ENCODE results near the gene MYMK.

MYMK gene

GRCh38 chr9:133518706-133519449 lies 5.9 kb downstream of the MYMK start:
- H3K27me3 ChIP-seq (ENCODE audit: control insufficient read depth in 3 of 3, insufficient read depth in 3 of 3, low read depth in 1 of 3, low read length in 3 of 3) = peaks cover 0 to 16% (median 0%) of the 10 kb centered on the region in 3 experiments
- no peaks in the 10 kb centered on the region for H3K79me1 ChIP-seq (ENCODE audit: low read depth, low read length)
- no peak overlapping the region for H2BK120ac ChIP-seq (ENCODE audit: low read depth, low read length)
- peak overlapping the region; percentile 67 for H2BK15ac ChIP-seq (ENCODE audit: low read length)
- no peaks in the 10 kb centered on the region for H3K9me3 ChIP-seq (replicated peaks in 1 of 2; ENCODE audit: control insufficient read depth in 2 of 2, insufficient read depth in 1 of 2, low read depth in 1 of 2, low read length in 2 of 2)
- H3K18ac ChIP-seq (ENCODE audit: low read length) = peak overlapping the region; percentile 71
- peak overlapping the region; percentile 55 for H3K23ac ChIP-seq (ENCODE audit: low read depth, low read length, poor library complexity)
- WGBS, 2 donors (ENCODE audit: extremely low coverage in 2 of 2, insufficient read length in 2 of 2, insufficient replicate concordance in 1 of 2) = no CpG with 5 or more reads among the region's 27 CpGs
- H2BK12ac ChIP-seq (ENCODE audit: low read length) = no peak overlapping the region
- H2AK5ac ChIP-seq (ENCODE audit: low read depth, low read length) = peak overlapping the region; percentile 56
- no peak overlapping the region for H3K4me3 ChIP-seq (ENCODE audit: low read length in 2 of 2)
- no peak for DNase-seq (ENCODE audit: low spot score)
- H3K4me1 ChIP-seq (ENCODE audit: control insufficient read depth in 2 of 2, insufficient read depth in 1 of 2, low read depth in 1 of 2, low read length in 2 of 2) = peaks cover 0 to 3% of the 10 kb centered on the region in 2 donors
- H4K91ac ChIP-seq (ENCODE audit: low read depth, low read length, poor library complexity) = no peak overlapping the region
- H2BK5ac ChIP-seq (ENCODE audit: low read length) = no peak overlapping the region
- no peak overlapping the region for H3K27ac ChIP-seq (replicated peaks; ENCODE audit: low read length)
- no peaks in the 10 kb centered on the region for H3K36me3 ChIP-seq (replicated peaks in 1 of 2; ENCODE audit: control insufficient read depth in 2 of 2, insufficient read depth in 2 of 2, low read length in 2 of 2)
- H3K4ac ChIP-seq (ENCODE audit: low read length) = peak overlapping the region; percentile 53
- no peak overlapping the region for H2AFZ ChIP-seq (ENCODE audit: low read length)
- H3K9ac ChIP-seq (ENCODE audit: low read depth, low read length, poor library complexity) = no peak overlapping the region
- H3K4me2 ChIP-seq (ENCODE audit: insufficient read depth, low read length, poor library complexity, severe bottlenecking) = no peak overlapping the region
- H3K14ac ChIP-seq (ENCODE audit: low read length) = peak overlapping the region; percentile 56
- H4K8ac ChIP-seq (ENCODE audit: low read depth, low read length) = no peak overlapping the region

- no peak overlapping the region for H4K91ac ChIP-seq (ENCODE audit: low read depth, low read length, poor library complexity)
- no peaks in the 10 kb centered on the region for H3K36me3 ChIP-seq (replicated peaks in 1 of 2; ENCODE audit: control insufficient read depth in 2 of 2, insufficient read depth in 2 of 2, low read length in 2 of 2)
- H3K79me1 ChIP-seq (ENCODE audit: low read depth, low read length) = no peaks in the 10 kb centered on the region
- no peak overlapping the region for H2BK12ac ChIP-seq (ENCODE audit: low read length)
- no peak overlapping the region for H3K4me2 ChIP-seq (ENCODE audit: insufficient read depth, low read length, poor library complexity, severe bottlenecking)
- H3K14ac ChIP-seq (ENCODE audit: low read length) = no peak overlapping the region
- H3K18ac ChIP-seq (ENCODE audit: low read length) = no peak overlapping the region
- peaks cover 0 to 14% (median 0%) of the 10 kb centered on the region in 3 experiments for H3K27me3 ChIP-seq (ENCODE audit: control insufficient read depth in 3 of 3, insufficient read depth in 3 of 3, low read depth in 1 of 3, low read length in 3 of 3)
- no peak overlapping the region for H3K4ac ChIP-seq (ENCODE audit: low read length)
- peak overlapping the region; percentile 56 for H2AK5ac ChIP-seq (ENCODE audit: low read depth, low read length)
- no peak overlapping the region for H2AFZ ChIP-seq (ENCODE audit: low read length)
- H3K27ac ChIP-seq (replicated peaks; ENCODE audit: low read length) = no peak overlapping the region
- no peak overlapping the region for H3K9ac ChIP-seq (ENCODE audit: low read depth, low read length, poor library complexity)
- no peak overlapping the region for H4K8ac ChIP-seq (ENCODE audit: low read depth, low read length)
- no peaks in the 10 kb centered on the region for H3K9me3 ChIP-seq (replicated peaks in 1 of 2; ENCODE audit: control insufficient read depth in 2 of 2, insufficient read depth in 1 of 2, low read depth in 1 of 2, low read length in 2 of 2)
- no peak overlapping the region for H2BK120ac ChIP-seq (ENCODE audit: low read depth, low read length)
- no CpG with 5 or more reads among the region's 5 CpGs for WGBS, 2 donors (ENCODE audit: extremely low coverage in 2 of 2, insufficient read length in 2 of 2, insufficient replicate concordance in 1 of 2)
- H3K23ac ChIP-seq (ENCODE audit: low read depth, low read length, poor library complexity) = no peak overlapping the region
- H3K4me3 ChIP-seq (ENCODE audit: low read length in 2 of 2) = no peak overlapping the region
- DNase-seq (ENCODE audit: low spot score) = no peak
- H3K4me1 ChIP-seq (ENCODE audit: control insufficient read depth in 2 of 2, insufficient read depth in 1 of 2, low read depth in 1 of 2, low read length in 2 of 2) = peaks cover 0 to 2% of the 10 kb centered on the region in 2 donors
- no peak overlapping the region for H2BK5ac ChIP-seq (ENCODE audit: low read length)
- H2BK15ac ChIP-seq (ENCODE audit: low read length) = peak overlapping the region; percentile 85
Measured at GRCh38 chr9:133518200-133518599, 6.6 kb downstream of the MYMK start.

- Histone ChIP-seq H3K4ac (ENCODE audit: low read length) (no peak overlapping the region), H3K36me3 (replicated peaks in 1 of 2; ENCODE audit: control insufficient read depth in 2 of 2, insufficient read depth in 2 of 2, low read length in 2 of 2) (no peaks in the 10 kb centered on the region), H3K23ac (ENCODE audit: low read depth, low read length, poor library complexity) (no peak overlapping the region), H3K18ac (ENCODE audit: low read length) (peak overlapping the region; percentile 80), H2BK5ac (ENCODE audit: low read length) (no peak overlapping the region), H2AK5ac (ENCODE audit: low read depth, low read length) (peak overlapping the region; percentile 4), H2BK15ac (ENCODE audit: low read length) (no peak overlapping the region), H3K9me3 (replicated peaks in 1 of 2; ENCODE audit: control insufficient read depth in 2 of 2, insufficient read depth in 1 of 2, low read depth in 1 of 2, low read length in 2 of 2) (no peaks in the 10 kb centered on the region), H3K9ac (ENCODE audit: low read depth, low read length, poor library complexity) (peak overlapping the region; percentile 18), H3K27ac (replicated peaks; ENCODE audit: low read length) (no peak overlapping the region), H3K4me1 (ENCODE audit: control insufficient read depth in 2 of 2, insufficient read depth in 1 of 2, low read depth in 1 of 2, low read length in 2 of 2) (peaks cover 0 to 4% of the 10 kb centered on the region in 2 donors), H2AFZ (ENCODE audit: low read length) (no peak overlapping the region), H4K91ac (ENCODE audit: low read depth, low read length, poor library complexity) (no peak overlapping the region), H3K27me3 (ENCODE audit: control insufficient read depth in 3 of 3, insufficient read depth in 3 of 3, low read depth in 1 of 3, low read length in 3 of 3) (peaks cover 0 to 10% (median 0%) of the 10 kb centered on the region in 3 experiments), H3K14ac (ENCODE audit: low read length) (no peak overlapping the region), H2BK120ac (ENCODE audit: low read depth, low read length) (no peak overlapping the region), H2BK12ac (ENCODE audit: low read length) (peak overlapping the region; percentile 58), H3K79me1 (ENCODE audit: low read depth, low read length) (no peaks in the 10 kb centered on the region), H4K8ac (ENCODE audit: low read depth, low read length) (no peak overlapping the region), H3K4me3 (ENCODE audit: low read length in 2 of 2) (no peak overlapping the region), H3K4me2 (ENCODE audit: insufficient read depth, low read length, poor library complexity, severe bottlenecking) (no peak overlapping the region)
- no peak for DNase-seq (ENCODE audit: low spot score)
- WGBS, 2 donors (ENCODE audit: extremely low coverage in 2 of 2, insufficient read length in 2 of 2, insufficient replicate concordance in 1 of 2) = no CpG with 5 or more reads among the region's 8 CpGs
Measured at GRCh38 chr9:133517711-133518110, 7.0 kb downstream of the MYMK start.

GRCh38 chr9:133516961-133517350 lies 7.8 kb downstream of the MYMK start:
- Histone ChIP-seq H3K4me3 (ENCODE audit: low read length in 2 of 2) (no peak overlapping the region), H3K4me2 (ENCODE audit: insufficient read depth, low read length, poor library complexity, severe bottlenecking) (no peak overlapping the region), H3K27ac (replicated peaks; ENCODE audit: low read length) (no peak overlapping the region), H3K27me3 (ENCODE audit: control insufficient read depth in 3 of 3, insufficient read depth in 3 of 3, low read depth in 1 of 3, low read length in 3 of 3) (peaks cover 0 to 10% (median 0%) of the 10 kb centered on the region in 3 experiments), H4K8ac (ENCODE audit: low read depth, low read length) (no peak overlapping the region), H3K18ac (ENCODE audit: low read length) (no peak overlapping the region), H2AFZ (ENCODE audit: low read length) (no peak overlapping the region), H3K9me3 (replicated peaks in 1 of 2; ENCODE audit: control insufficient read depth in 2 of 2, insufficient read depth in 1 of 2, low read depth in 1 of 2, low read length in 2 of 2) (peaks cover 0 to 4% of the 10 kb centered on the region in 2 donors), H3K9ac (ENCODE audit: low read depth, low read length, poor library complexity) (no peak overlapping the region), H2BK12ac (ENCODE audit: low read length) (no peak overlapping the region), H4K91ac (ENCODE audit: low read depth, low read length, poor library complexity) (no peak overlapping the region), H2AK5ac (ENCODE audit: low read depth, low read length) (peak overlapping the region; percentile 53), H3K23ac (ENCODE audit: low read depth, low read length, poor library complexity) (no peak overlapping the region), H3K4ac (ENCODE audit: low read length) (no peak overlapping the region), H2BK5ac (ENCODE audit: low read length) (no peak overlapping the region), H3K79me1 (ENCODE audit: low read depth, low read length) (peaks cover 5% of the 10 kb centered on the region), H3K4me1 (ENCODE audit: control insufficient read depth in 2 of 2, insufficient read depth in 1 of 2, low read depth in 1 of 2, low read length in 2 of 2) (peaks cover 0 to 8% of the 10 kb centered on the region in 2 donors), H3K14ac (ENCODE audit: low read length) (no peak overlapping the region), H2BK120ac (ENCODE audit: low read depth, low read length) (no peak overlapping the region), H2BK15ac (ENCODE audit: low read length) (no peak overlapping the region), H3K36me3 (replicated peaks in 1 of 2; ENCODE audit: control insufficient read depth in 2 of 2, insufficient read depth in 2 of 2, low read length in 2 of 2) (peaks cover 0 to 2% of the 10 kb centered on the region in 2 donors)
- DNase-seq (ENCODE audit: low spot score) = no peak
- no CpG with 5 or more reads among the region's 9 CpGs for WGBS, 2 donors (ENCODE audit: extremely low coverage in 2 of 2, insufficient read length in 2 of 2, insufficient replicate concordance in 1 of 2)
